Fibroblast of peridontal ligament (primary cell): ENCODE data around the gene HCN2.

Experiments used
- DNase-seq: peaks from one replicate; pipeline ENCODE4 v3.0.0-alpha.2; 2010; ENCODE audit errors: extremely low read depth

HCN2 gene

GRCh38 chr19:656751-657559 lies 67.3 kb downstream of the HCN2 start:
- no peak for DNase-seq

DNA sequence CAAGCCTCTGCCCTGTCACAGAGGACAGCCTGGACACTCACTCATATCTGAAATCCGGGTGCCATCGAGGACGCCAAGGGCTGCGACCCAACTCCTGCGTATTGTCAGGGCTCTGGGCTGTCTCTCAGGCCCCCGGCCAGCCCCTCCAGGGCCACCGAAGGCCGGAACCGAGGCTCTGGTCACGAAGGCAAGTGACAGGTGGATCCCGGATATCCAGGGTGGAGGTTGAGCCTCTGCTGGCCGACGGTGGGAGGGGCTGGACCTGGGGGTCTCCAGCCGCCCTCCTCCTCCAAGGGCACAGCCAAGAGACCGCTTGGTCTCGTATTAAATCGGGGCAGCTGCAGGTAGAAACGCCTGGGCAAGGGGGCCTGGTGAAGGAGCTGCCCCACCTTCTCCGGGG lies 67.9 kb downstream of the HCN2 start:
- no peak for DNase-seq

GRCh38 chr19:658059-658839 lies 68.6 kb downstream of the HCN2 start:
- DNase-seq, result no peak

DNA sequence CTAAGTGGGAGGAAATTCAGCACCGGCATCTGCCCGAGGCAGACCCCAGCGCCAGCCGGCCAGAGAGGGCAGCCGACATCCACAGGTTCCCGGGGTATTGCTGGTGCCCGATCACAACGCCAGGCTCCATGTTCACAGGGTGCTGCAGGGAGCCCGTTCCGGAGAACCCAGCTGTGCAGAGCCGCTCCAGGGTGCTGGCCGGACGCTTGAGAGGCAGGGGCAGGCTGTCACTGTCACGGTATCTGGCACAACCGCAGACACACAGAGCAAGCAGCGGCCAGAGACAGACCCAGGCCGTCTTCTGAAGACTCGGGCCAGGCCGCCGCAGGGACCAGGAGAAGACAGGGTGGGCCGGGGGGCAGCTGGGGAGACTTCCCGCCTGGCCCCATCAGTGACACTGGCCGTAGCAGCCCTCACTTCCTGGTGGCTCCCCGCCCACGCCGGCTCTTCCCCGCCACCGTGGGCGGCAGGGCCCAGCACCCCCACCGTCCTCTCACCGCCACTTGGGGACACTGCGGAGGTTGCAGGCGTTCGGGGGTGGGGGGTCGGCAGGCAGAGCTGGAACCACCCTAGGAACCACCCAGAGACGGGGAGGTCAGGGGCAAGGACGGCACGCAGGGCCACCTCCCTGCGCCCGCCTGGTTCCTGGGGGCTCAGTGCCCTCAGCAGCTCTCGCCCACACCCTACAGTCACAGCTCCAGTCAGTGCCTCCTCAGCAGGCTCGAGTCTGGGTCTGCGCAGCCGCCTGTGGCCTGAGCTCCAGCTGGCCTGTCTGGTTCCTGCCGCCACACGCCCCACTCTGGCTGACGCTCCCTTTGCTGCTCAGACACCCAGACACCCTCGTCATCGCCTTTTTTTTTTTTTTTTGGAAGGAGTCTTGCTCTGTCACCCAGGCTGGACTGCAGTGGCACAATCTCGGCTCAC lies 69.5 kb downstream of the HCN2 start:
- no peak for DNase-seq

- no peak for DNase-seq
Measured at GRCh38 chr19:660793-661426, 71.2 kb downstream of the HCN2 start.

GRCh38 chr19:661427-662196 lies 71.9 kb downstream of the HCN2 start:
- DNase-seq, result no peak

DNA sequence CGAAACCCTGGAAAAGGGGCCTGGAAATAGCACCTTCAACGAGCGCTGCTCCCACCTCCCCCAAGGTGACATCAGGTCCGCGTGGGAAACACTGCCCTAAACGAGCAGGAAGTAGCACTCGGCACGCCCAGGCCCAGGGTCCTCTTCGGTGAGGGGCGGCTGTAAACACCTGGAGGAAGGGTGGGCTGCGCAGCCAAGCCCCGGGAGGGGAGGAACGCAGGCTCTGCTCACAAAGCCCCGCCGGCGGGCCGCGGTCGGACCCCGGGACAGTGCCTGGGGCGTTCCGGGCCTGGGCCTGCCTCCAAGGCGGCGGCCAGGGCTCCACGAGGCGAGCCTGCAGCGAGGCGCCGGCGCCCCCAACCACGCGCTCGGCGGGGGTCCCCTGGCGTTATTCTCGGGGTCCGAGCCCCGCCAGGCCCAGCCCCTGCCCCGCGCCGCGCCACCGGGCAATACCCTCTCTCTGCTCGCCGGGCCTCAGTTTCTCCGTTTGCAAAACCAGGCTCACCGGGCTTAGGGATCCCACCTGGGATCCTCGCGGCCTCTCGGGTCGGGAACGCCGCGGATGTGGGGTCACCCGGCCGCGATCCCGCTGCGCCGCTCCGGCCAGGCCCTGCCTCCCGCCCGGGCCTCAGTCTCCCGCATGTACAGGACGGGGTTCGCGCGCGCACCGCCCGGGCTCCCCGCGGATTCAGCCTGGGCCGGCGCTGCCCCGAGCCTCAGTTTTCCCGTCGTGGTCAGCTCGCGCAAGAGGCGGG lies 72.7 kb downstream of the HCN2 start:
- no peak for DNase-seq

GRCh38 chr19:662962-663681 lies 73.4 kb downstream of the HCN2 start, which contains the start of gene RNF126:
Gene RNF126, minus strand, starts transcription at chr19:663214. Its CDS starts 93 bp downstream, at chr19:663121.
- DNase-seq, result peak; percentile 85

DNA sequence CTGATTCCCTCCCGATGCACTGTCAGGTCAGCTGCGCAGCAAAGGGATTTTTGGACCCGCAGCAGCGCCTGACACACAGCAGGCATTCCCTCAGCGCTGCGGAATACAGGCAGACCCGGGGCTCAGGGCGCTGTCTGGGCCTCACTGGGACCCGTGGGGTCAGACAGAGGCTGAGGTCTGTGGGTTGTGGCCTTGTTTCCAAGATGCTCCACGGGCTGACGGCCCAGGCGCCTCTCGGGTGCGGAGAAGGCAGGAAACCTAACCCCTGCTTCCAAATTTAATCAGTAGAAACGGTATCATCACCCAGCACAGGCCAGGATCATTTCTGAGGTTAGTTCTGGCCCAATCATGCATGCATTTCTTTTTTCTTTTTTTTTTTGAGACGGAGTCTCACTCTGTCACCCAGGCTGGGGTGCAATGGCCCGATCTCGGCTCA lies 74.0 kb downstream of the HCN2 start:
- no peak for DNase-seq

DNA sequence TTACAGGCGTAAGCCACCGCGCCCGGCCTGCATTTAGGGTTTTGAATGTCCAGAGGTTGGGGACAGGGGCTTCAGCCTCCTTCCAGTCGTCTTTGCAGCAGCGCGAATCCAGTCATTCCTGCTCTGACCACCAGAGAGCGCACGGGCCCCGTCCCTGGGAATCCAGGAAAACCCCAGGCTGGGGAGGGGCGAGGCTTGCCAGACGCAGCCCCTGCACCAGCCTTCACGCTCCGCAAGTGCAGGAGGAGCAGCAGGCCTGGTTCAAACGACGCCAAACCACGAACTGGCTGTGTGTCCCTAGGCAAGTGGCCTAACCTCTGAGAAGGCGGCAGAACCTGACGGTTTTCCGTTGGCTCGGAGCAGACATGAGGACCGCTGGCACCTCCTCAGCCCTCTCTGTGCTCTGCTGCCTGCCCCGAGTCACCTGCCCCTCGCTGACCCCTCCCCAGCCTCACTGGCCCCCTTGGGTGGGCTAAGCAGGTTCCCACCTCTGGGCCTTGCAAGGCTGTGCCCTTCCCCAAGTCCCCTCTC lies 75.3 kb downstream of the HCN2 start:
- DNase-seq, result peak; percentile 68
